SK-N-SH treated with all-trans-retinoic acid at 6 μM for 48 hours (cell line): ENCODE measurements around the gene FHOD3.

Source experiments
- ATAC-seq: fragments of 200-7000 bp; cut with Tn5 transposase; 3 replicates; pipeline ENCODE4 v1.9.1; 2020; ENCODE audit warnings: mild to moderate bottlenecking, moderate library complexity
- BACH2 ChIP-seq: fragments of 250-450 bp; sonication (Bioruptor Pico); IDR thresholded peaks from 2 replicates; pipeline ENCODE4 v1.9.0; 2021; ENCODE audit warnings: mild to moderate bottlenecking, borderline replicate concordance
- CREB5 ChIP-seq: fragments of 250-450 bp; sonication (Bioruptor Pico); IDR thresholded peaks from 2 replicates; pipeline ENCODE4 v1.5.1; 2020; ENCODE audit warnings: low read depth, mild to moderate bottlenecking, moderate library complexity
- CSRNP3 ChIP-seq: fragments of 250-450 bp; sonication (Bioruptor Pico); IDR thresholded peaks from 2 replicates; pipeline ENCODE4 v1.5.1; 2021; ENCODE audit warnings: mild to moderate bottlenecking, moderate library complexity
- ESRRG ChIP-seq: fragments of 250-450 bp; sonication (Bioruptor Pico); IDR thresholded peaks from 2 replicates; pipeline ENCODE4 v1.6.1; 2021; ENCODE audit warnings: mild to moderate bottlenecking
- GLIS3 ChIP-seq: fragments of 250-450 bp; sonication (Bioruptor Pico); IDR thresholded peaks from 2 replicates; pipeline ENCODE4 v1.5.0; 2020; ENCODE audit warnings: mild to moderate bottlenecking, moderate library complexity
- ISL1 ChIP-seq: fragments of 250-450 bp; sonication (Bioruptor Pico); IDR thresholded peaks from 2 replicates; pipeline ENCODE4 v2.1.2; 2022; ENCODE audit warnings: mild to moderate bottlenecking, moderate library complexity
- OSR1 ChIP-seq: fragments of 250-450 bp; sonication (Bioruptor Pico); IDR thresholded peaks from 2 replicates; pipeline ENCODE4 v1.8.0; 2022; ENCODE audit warnings: moderate library complexity, mild to moderate bottlenecking, inconsistent platforms
- PPARA ChIP-seq: fragments of 250-450 bp; sonication (Bioruptor Pico); IDR thresholded peaks from 2 replicates; pipeline ENCODE4 v1.5.0; 2020; ENCODE audit warnings: mild to moderate bottlenecking, borderline replicate concordance
- RARB ChIP-seq: fragments of 250-450 bp; sonication (Bioruptor Pico); IDR thresholded peaks from 2 replicates; pipeline ENCODE4 v1.8.0; 2021; ENCODE audit warnings: mild to moderate bottlenecking, moderate library complexity
- SNAI2 ChIP-seq: fragments of 250-450 bp; sonication (Bioruptor Pico); IDR thresholded peaks from 2 replicates; pipeline ENCODE4 v1.5.0; 2020; ENCODE audit warnings: mild to moderate bottlenecking, moderate library complexity
- TCF4 ChIP-seq: fragments of 250-450 bp; sonication (Bioruptor Pico); IDR thresholded peaks from 2 replicates; pipeline ENCODE4 v1.8.0; 2021; ENCODE audit warnings: mild to moderate bottlenecking, moderate library complexity, borderline replicate concordance
- TOX ChIP-seq: fragments of 250-450 bp; sonication (Bioruptor Pico); IDR thresholded peaks from 2 replicates; pipeline ENCODE4 v1.8.0; 2021; ENCODE audit warnings: mild to moderate bottlenecking, moderate library complexity, borderline replicate concordance
- TSHZ2 ChIP-seq: fragments of 250-450 bp; sonication (Bioruptor Pico); IDR thresholded peaks from 2 replicates; pipeline ENCODE4 v1.5.0; 2020; ENCODE audit warnings: mild to moderate bottlenecking, moderate library complexity
- ZC3H10 ChIP-seq: fragments of 250-450 bp; sonication (Bioruptor Pico); IDR thresholded peaks from 2 replicates; pipeline ENCODE4 v1.5.1; 2021; ENCODE audit warnings: mild to moderate bottlenecking, moderate library complexity
- ZFP3 ChIP-seq: fragments of 250-450 bp; sonication (Bioruptor Pico); IDR thresholded peaks from 2 replicates; pipeline ENCODE4 v1.5.0; 2020; ENCODE audit warnings: mild to moderate bottlenecking, moderate library complexity
- ZFP30 ChIP-seq: fragments of 450-650 bp; formaldehyde crosslinking; IDR thresholded peaks from 2 replicates; pipeline ENCODE4 v1.5.0; 2022; ENCODE audit warnings: mild to moderate bottlenecking, moderate library complexity
- ZNF565 ChIP-seq: fragments of 450-650 bp; formaldehyde crosslinking; conservative IDR thresholded peaks from 2 replicates; pipeline ENCODE4 v1.5.0; 2020; ENCODE audit warnings: low read depth, mild to moderate bottlenecking, moderate library complexity
- ZNF8 ChIP-seq: fragments of 450-650 bp; formaldehyde crosslinking; IDR thresholded peaks from 2 replicates; pipeline ENCODE4 v1.5.0; 2020; ENCODE audit warnings: mild to moderate bottlenecking, moderate library complexity

The FHOD3 gene

DNA sequence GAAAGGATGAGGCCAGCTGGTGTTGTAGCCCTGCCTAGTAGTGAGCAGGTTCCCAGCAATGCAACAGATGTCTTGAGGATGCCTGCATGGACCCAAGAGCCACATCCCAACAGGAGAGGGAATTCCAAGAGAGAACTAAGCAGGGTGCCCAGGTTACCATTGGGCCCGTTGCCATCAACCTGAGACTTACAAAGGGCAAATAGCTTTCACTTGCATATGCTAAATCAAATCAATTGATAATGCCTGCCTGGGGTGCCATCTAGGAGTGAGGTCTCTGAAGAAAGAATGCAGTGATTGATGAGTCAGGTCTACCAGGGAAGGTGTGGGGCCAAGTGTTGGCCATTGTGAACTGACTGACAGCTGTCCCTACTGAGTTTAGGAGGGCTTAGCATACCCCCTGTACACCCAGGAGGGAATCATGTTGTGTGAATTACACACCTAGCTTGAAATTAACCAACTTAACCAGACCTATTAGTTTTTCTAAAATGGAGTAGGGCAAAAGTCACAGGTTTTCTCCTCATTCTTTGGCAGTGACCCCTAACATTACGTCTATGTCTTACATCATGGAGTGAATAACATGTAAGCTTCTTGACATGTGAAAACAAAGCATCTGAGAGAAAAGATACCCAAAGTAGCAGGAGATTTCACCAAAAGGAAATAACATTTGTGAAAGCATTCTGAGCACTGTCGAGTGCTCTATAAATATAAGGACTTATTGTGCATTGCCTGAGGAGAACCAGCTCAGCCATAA lies 32.3 kb downstream of the FHOD3 start:
- TF ChIP-seq ZNF565 (no peak), ZFP3 (CRISPR knock-in tag) (no peak), TOX (CRISPR knock-in tag) (no peak), CREB5 (CRISPR knock-in tag) (no peak), ZNF8 (CRISPR knock-in tag) (no peak), TCF4 (CRISPR knock-in tag) (no peak), SNAI2 (CRISPR knock-in tag) (no peak), TSHZ2 (CRISPR knock-in tag) (no peak), CSRNP3 (no peak), ZFP30 (CRISPR knock-in tag) (no peak), BACH2 (CRISPR knock-in tag) (no peak), PPARA (CRISPR knock-in tag) (no peak), GLIS3 (no peak), ESRRG (no peak), RARB (no peak), OSR1 (CRISPR knock-in tag) (no peak), ISL1 (no peak)
- ATAC-seq: no peak

GRCh38 chr18:36330435-36331052 lies 33.0 kb downstream of the FHOD3 start:
- no peak for TF ChIP-seq CREB5 (CRISPR knock-in tag)
- TF ChIP-seq BACH2 (CRISPR knock-in tag): no peak
- TF ChIP-seq ZC3H10 (CRISPR knock-in tag): no peak
- no peak for TF ChIP-seq TSHZ2 (CRISPR knock-in tag)
- no peak for TF ChIP-seq TCF4 (CRISPR knock-in tag)
- no peak for TF ChIP-seq ZFP30 (CRISPR knock-in tag)
- TF ChIP-seq CSRNP3: no peak
- TF ChIP-seq ESRRG: no peak
- TF ChIP-seq SNAI2 (CRISPR knock-in tag): no peak
- peak; percentile 55; the same call in 1 of the 3 replicates for ATAC-seq
